GM18868 (cell line): Measurements from ENCODE around the gene MINAR1.
"Not testable (repeated sequence)": the region's sequence is repeated elsewhere in the genome, so short reads cannot be mapped to it uniquely, and the experiment has no call there.

ENCODE experiments used
- ATAC-seq: cut with Tn5 transposase; IDR thresholded peaks from one replicate; pipeline ENCODE4 v1.9.1; 2021; ENCODE audit warnings: mild to moderate bottlenecking, moderate library complexity; ENCODE audit not compliant: unreplicated experiment

Gene MINAR1, protein sequence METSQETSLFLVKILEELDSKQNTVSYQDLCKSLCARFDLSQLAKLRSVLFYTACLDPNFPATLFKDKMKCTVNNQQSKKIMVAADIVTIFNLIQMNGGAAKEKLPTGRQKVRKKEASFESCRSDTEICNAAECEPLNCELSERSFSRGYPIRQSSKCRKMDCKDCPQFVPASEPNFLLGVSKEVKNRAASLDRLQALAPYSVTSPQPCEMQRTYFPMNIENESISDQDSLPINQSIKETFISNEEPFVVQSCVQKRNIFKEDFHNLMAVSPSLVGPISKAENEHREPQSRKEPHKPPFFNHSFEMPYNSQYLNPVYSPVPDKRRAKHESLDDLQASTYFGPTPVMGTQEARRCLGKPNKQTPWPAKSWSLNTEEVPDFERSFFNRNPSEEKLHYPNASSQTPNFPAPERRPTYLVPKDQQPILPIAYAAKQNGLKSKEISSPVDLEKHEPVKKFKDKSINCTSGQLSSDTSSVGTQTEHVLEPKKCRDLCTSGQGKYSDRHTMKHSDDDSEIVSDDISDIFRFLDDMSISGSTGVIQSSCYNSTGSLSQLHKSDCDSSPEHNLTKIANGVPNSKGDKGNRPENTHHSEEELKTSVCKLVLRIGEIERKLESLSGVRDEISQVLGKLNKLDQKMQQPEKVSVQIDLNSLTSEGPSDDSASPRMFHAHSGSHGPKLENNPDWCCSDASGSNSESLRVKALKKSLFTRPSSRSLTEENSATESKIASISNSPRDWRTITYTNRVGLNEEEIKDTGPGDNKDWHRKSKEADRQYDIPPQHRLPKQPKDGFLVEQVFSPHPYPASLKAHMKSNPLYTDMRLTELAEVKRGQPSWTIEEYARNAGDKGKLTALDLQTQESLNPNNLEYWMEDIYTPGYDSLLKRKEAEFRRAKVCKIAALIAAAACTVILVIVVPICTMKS

DNA sequence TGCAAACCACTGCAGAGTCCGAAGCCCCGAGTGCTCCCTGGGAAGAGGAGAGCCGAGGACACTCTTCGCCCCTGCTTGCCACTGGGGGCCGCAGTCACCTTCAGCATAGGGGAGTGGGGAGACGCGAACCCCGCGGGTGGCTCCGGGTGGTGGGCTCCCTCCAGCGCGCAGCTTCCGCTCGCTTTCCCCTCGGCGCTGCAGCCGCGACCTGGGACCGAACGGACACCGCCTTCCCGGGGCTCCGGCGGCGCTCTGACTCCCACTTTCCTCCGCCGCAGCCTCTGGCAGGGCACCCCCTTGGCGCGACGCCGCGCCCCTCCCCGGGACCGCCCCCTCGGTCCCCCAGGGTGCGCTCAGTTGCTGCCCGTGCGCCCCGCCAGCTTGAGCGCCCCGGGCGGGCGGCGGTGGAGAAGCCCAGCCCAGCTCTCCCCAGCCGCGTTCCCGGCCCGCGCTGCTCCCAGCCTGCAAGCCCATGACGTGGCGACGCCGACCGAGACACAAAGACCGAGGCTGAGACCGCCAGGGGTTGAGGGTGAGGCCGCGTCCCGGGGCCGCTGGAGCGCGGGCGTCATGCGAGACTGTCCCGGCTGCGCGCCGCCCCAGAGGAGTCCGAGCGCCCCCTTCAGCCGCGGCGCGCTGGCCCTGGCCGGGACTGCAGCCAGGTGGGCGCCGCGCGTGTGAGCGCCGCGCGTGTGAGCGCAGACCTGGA lies at the start of gene MINAR1:
MINAR1 (plus strand) TSS at position 701 of the 709 bp plus-strand sequence. CDS start 23,812 bp downstream, outside the sequence.
- ATAC-seq: no peak

DNA sequence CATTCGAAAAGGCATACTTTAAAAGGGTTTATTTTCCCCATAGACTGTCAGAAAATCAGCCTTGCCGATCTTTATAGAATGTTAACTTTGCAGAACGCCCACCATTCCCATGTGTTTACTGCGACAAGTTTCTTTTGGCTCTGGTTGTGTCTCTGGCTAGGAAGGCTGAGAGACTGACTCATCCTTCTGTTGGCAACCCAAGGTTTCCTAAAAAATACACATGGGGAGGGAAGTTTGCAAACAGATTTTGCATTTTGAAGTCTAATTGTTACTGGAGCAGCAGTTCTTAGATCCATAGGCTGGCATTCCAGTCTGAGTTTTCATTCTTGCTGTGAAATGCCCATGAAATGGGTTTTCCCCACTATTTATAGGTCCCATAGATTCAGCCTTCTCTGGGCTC lies 37.9 kb upstream of the MINAR1 start:
- no peak for ATAC-seq

DNA sequence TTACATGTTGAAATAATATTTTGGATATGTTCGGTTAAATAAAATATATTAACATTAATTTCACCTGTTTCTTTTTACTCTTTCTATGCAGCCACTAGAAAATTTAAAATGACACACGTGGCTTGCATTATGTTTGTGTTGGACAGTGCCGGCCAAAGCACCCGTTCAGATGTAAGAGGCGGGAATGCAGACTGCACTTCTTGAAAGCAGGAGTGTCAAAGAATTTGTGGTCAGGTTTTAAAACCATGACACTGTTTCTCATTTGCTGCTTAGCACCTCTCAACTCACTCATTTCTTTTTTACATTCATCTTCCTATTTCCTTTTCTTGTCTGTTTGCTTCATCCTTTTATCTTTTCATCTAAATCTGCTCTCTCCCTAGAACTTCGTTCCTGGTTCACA lies 35.3 kb upstream of the MINAR1 start:
- no peak for ATAC-seq

DNA sequence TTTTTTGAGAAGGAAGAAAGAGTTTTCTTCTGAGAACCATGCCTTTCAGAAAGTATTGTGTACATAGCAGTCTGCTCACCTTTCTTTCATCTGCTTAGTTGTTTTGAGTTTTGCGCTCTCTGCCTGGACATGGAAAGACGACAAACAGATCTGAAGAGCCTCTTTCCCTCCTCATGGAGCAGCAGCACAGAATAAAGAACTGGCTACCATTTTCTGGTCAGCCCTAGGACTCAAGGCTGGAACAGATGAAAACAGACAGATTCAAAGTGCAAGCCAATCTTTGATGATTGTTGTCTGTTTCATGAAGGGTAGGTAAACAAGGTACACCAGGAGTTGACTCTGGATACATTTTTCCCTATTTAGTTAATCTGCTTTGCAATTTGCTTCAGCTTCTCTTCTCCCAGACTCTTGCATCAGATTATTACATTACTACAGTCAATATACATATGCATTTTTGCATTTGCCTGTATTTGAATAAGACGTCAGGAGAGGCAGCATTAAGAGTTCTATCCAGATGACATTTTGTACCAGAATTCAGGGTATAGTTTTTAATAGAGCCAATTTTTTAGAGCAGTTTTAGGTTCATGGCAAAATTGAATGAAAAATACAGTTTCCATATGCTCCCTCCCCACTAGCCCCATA lies 34.7 kb upstream of the MINAR1 start:
- ATAC-seq: no peak

DNA sequence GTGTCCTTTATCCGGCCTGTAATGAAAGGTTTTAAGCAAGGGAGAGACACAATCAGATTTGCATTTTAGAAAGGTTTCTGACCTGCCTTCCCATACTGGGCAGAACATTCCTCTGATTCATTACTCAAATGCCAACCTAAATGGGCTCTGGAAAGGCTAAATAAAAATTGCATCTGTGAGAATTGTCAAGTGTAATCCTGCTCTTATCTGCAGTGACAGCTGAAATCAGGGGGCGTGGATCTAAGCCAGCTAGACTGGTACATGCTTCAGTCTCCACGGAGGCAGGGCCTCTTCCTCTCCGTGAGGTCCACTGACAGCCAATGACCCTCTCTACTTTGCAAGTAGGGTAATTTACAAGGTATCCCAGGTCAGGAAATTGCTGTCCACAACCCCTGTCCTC lies 32.5 kb upstream of the MINAR1 start:
- ATAC-seq: no peak

DNA sequence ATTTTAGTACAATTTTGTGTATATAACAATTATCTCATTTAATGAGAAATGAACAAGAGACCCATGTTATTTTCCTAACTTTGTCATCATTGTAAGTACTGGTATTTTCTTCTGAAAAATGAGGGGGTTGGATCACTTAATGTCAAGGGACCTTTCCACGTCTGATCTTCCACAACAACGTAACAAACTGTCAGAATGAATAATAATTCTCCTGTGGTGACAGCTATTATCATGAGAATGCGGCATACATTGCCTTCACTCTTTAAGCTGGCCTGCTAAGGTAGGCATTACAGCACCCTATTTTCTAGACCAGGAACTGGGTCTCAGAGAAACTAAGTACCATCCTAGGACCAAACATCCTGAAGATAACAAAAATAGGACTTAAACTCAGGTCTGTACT lies 31.5 kb upstream of the MINAR1 start:
- no peak for ATAC-seq

DNA sequence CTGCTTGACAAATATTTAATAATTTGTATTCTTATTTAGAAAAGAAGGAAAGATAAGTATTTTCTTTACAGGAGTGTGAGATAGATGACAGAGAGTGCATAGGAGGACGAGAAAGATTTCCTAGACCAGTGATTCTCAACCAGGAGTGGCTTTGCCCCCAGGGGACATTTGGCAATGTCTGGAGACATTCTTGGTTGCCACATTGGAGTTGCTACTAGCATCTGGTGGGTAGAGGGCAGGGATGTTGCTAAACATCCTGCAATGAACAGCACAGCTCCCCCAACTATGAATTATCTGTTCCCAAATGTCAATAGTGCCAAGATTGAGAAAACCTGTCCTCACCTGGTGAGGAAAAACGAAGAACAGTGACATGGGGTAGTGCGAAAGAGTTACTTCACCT lies 30.8 kb upstream of the MINAR1 start:
- no peak for ATAC-seq

DNA sequence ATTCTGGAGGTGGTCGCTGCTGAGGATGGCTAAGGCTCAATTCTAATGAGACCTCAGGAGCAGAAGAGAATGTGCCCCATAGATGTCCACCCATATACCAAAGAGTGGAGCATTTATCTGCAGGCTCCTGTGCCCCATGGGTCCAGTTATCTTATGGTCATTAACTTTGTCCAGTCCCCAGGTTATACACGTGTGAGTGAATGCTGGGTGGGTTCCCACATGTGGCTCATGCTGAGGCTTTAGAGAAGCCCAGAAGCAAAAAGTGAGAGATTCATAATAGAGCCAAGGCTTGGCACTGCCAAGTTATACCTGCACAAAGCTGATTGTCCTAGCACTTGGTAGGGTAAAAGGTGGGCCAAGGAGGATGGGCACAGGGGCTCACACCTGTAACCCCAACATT lies 30.0 kb upstream of the MINAR1 start:
- ATAC-seq: no peak

DNA sequence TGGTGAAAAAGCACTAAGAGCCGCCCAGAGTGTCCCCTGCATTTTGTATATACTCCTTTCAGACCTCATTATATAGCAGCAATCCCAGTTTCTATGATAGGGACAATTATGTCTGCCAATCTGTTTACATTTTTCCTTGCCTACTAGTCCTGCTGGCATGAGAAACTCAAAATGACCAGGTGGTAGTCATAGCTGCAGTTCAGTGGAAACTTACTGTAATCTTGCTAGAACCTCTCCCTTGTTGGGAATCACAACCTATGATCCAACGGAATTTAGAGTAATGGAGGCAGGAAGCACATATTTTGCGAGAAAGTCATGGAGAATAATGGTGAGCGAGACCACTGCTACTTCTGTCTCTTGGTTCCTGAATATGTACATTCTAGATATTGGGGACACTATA lies 28.6 kb upstream of the MINAR1 start:
- ATAC-seq: no peak

DNA sequence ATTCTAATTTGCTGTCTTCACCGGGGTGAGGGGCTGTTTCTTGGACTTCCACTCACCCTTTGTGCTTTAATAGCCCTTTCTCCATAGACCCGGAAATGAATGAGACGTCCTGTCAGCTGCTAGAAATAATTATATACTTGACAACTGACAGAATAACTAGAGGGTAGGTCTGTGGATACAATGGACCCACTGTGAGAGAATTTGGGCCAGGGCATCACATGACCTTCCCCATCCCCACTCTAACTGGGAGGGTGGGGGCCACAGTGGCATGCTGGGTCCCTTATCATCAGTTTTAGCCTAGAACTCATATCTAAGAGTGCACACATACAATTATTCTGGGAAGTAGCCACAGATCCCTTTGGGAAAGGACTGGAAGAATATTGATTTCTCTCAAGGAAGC lies 25.9 kb upstream of the MINAR1 start:
- no peak for ATAC-seq

DNA sequence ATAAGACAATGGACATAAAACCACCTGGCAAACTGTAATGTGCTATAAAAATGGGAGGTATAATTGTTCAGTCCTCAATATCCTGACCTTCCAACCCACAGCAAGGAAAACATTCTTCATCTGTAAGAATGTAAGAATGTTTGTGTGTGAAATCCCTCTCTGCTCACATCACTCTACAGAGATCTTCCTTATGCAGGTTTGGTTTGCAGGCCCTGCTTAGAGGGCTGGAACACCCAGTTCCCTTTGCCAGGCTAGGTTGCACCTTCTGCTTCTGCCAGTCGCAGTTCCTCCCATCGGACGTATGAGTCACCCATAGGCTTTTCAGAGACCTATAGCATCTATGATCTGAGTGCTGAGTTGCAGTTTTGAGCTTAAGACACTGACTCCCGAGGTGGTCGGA lies 24.1 kb upstream of the MINAR1 start:
- ATAC-seq: no peak

DNA sequence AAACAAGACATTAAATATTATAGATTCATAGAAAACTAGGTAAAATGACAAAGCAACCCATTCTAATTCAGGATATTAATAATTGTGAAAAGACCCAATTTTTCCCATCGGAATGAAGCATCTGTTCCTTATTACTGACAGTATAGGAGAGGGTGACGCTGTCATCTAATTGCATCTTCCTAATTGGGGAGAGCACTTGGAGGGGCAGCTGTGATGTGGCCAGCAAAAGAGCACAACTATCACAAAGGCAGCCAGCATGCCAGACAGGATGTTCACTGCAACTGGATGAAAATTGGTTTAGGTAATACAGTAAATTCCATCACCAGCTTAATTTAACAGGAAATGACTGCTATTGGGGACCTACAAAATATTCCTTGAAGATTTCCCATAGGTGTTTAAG lies 21.9 kb upstream of the MINAR1 start:
- no peak for ATAC-seq

DNA sequence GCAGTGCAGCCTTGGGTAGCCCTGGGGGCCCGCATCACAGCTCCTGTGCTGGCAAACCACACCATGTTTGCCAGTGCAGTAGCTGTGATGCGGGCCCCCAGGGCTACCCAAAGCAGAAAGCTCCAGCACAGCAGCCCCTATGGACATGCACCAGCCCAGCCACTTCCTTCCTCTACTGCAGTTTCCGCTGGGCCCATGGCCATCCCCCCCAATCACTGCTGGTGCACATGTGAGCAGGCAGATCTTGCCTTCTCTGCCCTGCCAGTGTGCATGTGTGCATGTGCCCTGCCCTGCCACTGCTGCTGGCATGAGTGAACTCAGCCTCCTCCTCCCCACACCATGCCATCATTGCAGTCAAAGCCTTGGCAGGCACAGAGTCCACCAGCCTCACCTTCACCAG lies 20.1 kb upstream of the MINAR1 start:
- ATAC-seq: no peak

DNA sequence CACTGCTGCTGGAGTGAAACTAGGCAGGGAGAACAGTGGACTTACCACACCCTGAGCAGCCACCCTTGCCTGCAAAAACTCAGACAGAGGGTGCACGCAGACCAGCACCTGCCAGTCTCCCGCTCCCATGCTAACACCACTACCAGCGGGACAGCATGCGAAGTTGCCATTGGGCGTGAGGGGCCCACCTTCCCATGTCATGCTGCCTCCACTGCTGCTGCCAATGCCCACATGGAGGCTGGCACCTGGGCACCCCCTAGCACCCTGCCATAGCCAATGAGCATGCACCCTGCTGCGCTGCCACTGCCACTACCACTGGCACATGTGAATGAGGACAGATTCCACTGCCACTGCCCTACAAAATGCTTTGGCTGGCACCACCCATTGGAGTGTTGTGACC lies 19.7 kb upstream of the MINAR1 start:
- ATAC-seq: no peak

DNA sequence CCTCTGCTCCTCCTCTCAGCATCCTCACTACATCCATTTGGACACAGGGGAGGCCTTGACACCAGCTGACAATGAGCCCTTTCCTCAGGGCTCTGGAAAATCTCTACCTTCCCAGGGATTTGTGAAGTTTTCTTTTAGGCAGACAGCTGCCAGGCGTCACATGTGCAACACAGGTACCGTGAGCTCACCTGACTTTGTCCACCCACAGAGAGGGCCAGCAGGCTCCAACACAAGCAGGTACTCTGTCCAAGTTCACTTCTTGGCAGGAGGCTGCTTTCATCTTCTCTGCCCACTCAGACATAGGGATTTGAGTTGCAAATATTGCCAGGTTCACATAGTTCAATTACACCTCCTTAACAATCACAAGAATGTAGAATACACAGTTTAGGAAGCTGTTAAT lies 15.3 kb upstream of the MINAR1 start:
- no peak for ATAC-seq

DNA sequence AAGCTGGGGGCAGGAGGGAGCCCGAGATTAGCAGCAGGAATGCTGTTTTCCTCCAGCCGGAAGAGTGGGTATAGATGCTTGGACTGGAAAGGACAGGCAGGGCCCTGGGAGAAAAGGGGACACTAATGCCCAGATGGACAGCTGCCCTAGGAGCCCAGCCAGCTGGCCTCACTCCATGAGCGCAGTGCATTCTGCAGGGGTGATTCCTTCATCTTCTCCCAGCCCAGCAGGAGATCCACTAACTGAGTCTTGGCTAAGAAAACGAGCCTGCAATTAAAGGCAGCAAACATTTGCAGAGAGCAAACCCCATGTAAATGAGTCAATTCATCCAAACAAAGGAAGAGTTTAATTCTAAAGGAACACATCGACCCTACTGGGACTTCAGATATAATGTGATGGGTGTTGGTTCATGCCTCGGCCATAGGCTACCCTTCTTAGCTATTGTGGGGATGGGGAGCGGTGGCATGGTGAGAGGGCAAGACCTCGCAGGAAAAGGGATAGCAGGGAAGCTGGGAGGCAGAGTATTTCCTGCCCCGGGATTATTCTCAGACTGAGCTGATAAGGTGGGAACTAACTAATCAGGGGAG lies 13.3 kb upstream of the MINAR1 start:
- no peak for ATAC-seq

DNA sequence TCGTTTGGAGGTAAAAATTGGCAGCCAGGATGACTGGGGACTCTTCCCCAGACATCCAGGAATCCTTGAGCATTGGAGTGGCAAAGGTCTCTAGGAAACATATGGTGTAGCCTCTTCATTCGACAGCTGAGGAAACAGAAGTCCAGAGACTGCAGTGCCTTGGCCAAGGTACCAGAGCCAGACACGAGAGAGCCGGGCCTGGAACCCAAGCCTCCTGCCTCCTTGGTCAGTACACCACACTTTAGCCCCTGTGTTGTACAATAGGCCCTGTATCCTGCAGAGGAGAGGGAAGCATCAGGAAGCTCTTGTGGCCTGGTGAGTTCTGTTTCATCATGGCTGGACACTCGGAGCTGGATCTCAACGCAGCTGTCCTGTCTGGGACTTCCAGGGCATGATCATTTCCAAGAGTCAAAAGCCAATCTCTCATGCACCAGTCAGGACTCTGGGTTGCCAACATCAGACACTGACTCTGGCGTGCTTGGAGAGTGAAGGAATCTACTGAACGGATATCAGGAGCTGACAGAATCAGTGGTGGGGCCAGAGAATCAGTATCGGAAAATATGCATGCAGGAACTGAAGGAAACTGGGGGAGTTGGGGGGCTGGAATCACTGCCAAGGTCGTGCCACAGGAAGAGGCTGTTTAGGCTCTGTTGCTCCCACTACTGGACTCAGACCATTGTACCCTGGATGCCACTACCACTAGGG lies 6.4 kb upstream of the MINAR1 start:
- no peak for ATAC-seq

DNA sequence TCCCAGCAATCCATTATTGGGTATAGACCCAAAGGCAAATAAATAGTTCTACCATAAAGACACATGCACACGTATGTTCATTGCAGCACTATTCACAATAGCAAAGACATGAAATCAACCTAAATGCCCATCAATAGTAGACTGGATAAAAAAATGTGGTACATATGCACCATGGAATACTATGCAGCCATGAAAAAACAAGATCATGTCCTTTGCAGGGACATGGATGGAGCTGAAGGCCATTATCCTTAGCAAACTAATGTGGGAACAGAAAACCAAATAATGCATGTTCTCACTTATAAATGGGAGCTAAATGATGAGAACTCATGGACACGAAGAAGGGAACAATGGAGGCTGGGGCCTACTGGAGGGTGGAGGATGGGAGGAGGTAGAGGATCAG lies 5.2 kb upstream of the MINAR1 start:
- ATAC-seq: not testable (repeated sequence)

DNA sequence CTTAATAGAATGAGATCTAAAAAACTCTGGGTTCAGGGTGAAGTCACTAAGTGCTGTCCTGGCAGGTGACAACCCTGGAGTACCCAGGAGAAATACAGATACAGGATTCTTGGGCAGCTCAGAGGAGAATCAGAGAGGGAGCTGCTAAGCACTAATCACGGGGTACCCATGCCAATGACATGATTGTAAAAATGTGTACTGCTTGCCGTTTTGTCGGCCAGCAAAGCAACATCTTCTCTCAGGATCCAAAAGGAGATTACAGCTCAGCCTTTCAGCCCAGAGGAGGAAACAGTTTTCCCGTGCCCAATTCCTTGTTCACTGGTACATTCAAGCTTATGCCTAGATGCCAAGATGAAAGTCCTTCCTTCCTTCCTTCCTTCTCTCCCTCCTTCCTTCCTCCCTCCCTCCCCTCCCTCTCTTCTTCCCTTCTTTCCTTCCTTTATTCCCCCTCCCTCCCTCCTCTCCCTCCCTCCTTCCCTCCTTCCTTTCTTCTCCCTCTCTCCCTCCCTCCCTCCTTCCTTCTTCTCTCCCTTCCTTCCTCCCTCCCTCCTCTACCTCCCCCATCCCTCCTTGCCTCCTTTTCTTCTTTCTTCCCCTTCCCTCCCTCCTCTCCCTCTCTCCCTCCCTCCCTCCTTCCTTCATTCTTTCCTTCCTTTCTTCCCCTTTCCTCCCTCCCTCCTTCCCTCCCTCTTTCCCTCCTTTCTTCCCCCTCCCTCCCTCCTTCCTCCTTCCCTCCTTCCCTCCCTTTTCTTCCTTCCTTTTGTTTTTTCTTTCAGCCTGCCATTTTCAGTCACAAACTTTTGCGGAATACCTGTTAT lies 4.1 kb upstream of the MINAR1 start:
- ATAC-seq: no peak
